HepG2 (cell line): ENCODE results near the gene CASKIN2. TPM values are rescaled to one million over a fixed set of nuclear protein-coding genes. Genes with fewer than 3 reads are reported as not detected.

Experiments used
- KLF6 ChIP-seq: IDR thresholded peaks from 2 replicates; pipeline ENCODE4 v1.8.0; 2016; ENCODE audit warnings: missing biosample characterization, missing genetic modification reagents
- NFYC ChIP-seq: IDR thresholded peaks from 2 replicates; pipeline ENCODE4 v1.6.1; 2016; ENCODE audit warnings: missing genetic modification reagents, missing compliant biosample characterization
- PCBP2 ChIP-seq: fragments of 200-400 bp; formaldehyde crosslinking; optimal IDR thresholded peaks from 2 replicates; pipeline ENCODE3; 2018; ENCODE audit warnings: low read length, low read depth; ENCODE audit not compliant: poor library complexity, severe bottlenecking
- RBFOX2 ChIP-seq: fragments of 200-400 bp; formaldehyde crosslinking; IDR thresholded peaks from 2 replicates; pipeline ENCODE4 v1.6.1; 2017; ENCODE audit warnings: low read depth, mild to moderate bottlenecking, low read length
- SMC3 ChIP-seq: IDR thresholded peaks from 2 replicates; pipeline ENCODE4 v1.6.1; 2011; ENCODE audit warnings: low read length, improper control_type of control experiment
- TGIF2 ChIP-seq: IDR thresholded peaks from 2 replicates; pipeline ENCODE4 v1.6.1; 2016; ENCODE audit warnings: control low read depth, missing compliant biosample characterization
- ZFY ChIP-seq: sonication (generic); formaldehyde crosslinking; IDR thresholded peaks from 2 replicates; pipeline ENCODE4 v1.4.0; 2020; ENCODE audit warnings: missing genetic modification reagents
- ZNF318 ChIP-seq: sonication (generic); formaldehyde crosslinking; IDR thresholded peaks from 2 replicates; pipeline ENCODE4 v1.4.0; 2020; ENCODE audit warnings: mild to moderate bottlenecking, missing genetic modification reagents
- ZNF33B ChIP-seq: sonication (generic); formaldehyde crosslinking; IDR thresholded peaks from 2 replicates; pipeline ENCODE4 v1.5.1; 2020; ENCODE audit warnings: mild to moderate bottlenecking, missing genetic modification reagents
- ZNF609 ChIP-seq: sonication (generic); formaldehyde crosslinking; IDR thresholded peaks from 2 replicates; pipeline ENCODE4 v1.4.0; 2020; ENCODE audit warnings: mild to moderate bottlenecking, missing genetic modification reagents, borderline replicate concordance
- ZNF777 ChIP-seq: sonication (generic); formaldehyde crosslinking; IDR thresholded peaks from 2 replicates; pipeline ENCODE4 v1.4.0; 2020; ENCODE audit warnings: missing genetic modification reagents
- polyA plus RNA-seq, 8 experiments: library from polyadenylated mRNA; depleted of rRNA in 3 of 8; stranded (reverse) in 7 of 8; unstranded in 1 of 8; fragments of >200 nt; fragmentation: Illumina TruSeq in 4 of 8; extraction: Trizol in 4 of 8; gene quantifications; 2 replicates each; pipeline versions ENCODE4 v1.2.1 to v1.2.3, GENCODE V29; 2011 to 2016; ENCODE audit warnings: low read depth in 4 of 8, missing spikeins in 1 of 8, mixed read lengths in 1 of 8; ENCODE audit not compliant: insufficient read depth in 1 of 8
- total RNA-seq, 5 experiments: library from RNA; depleted of rRNA; stranded (reverse); fragments of >200 nt; fragmentation: Illumina TruSeq; extraction: Trizol; gene quantifications; 2 replicates each; pipeline ENCODE4 v1.2.3, GENCODE V29; 2016; ENCODE audit warnings: low read depth in 1 of 5
- TF ChIP-seq, protein P1 (sequence below): sonication (generic); formaldehyde crosslinking; IDR thresholded peaks from 2 replicates; pipeline ENCODE4 v1.5.0; 2020; ENCODE audit warnings: missing genetic modification reagents

The CASKIN2 gene
- total and polyA plus RNA-seq, 2 of the 13 experiments (the other 11 are each of a cell fraction or from before 2014, with no cell fraction given), result 5.2 to 7.8 TPM

DNA sequence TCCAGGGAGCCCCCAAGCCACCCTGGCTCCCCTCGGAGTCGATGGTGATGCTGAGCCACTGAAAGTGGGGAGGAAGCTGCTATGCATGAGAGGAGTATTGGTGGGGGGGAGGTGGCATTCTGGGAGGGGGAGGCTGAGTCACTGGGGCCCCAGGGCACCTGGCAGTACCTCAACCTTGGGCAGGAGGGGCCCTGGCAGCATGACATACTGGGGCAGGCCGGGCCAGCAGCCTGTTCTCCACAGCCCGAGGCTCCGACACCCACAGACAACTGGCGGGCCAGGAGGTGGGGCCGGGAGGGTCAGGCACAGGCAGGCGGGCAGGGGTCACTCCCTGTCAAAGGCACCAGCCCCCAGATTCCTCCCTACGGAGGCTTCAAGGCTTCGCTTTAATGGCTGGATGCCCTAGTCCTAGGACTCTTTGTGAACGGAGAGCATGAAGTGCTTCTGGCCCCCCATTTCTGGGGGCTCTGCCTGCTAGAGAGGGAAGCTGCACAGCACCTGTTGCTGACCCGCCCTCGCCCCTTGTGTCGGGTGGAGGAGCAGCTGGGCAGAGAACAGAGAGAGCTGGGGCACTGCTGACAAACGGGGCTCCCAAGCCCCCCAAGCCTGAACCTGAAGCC lies 928 bp downstream of the CASKIN2 start (continued):
- no peak for TF ChIP-seq ZNF33B
- no peak for TF ChIP-seq ZFY (CRISPR knock-in tag)
- 0 out of 2 replicates have a peak, but pooled peaks have one; percentile 45 for TF ChIP-seq ZNF609 (CRISPR knock-in tag)
- TF ChIP-seq SMC3, result no peak
- no peak for TF ChIP-seq RBFOX2
- TF ChIP-seq TGIF2 (CRISPR knock-in tag), result 0 out of 2 replicates have a peak, but pooled peaks have one; percentile 31
- no peak for TF ChIP-seq ZNF777
- no peak for TF ChIP-seq KLF6 (CRISPR knock-in tag)
- no peak for TF ChIP-seq ZNF318 (CRISPR knock-in tag)
- TF ChIP-seq, protein P1, sequence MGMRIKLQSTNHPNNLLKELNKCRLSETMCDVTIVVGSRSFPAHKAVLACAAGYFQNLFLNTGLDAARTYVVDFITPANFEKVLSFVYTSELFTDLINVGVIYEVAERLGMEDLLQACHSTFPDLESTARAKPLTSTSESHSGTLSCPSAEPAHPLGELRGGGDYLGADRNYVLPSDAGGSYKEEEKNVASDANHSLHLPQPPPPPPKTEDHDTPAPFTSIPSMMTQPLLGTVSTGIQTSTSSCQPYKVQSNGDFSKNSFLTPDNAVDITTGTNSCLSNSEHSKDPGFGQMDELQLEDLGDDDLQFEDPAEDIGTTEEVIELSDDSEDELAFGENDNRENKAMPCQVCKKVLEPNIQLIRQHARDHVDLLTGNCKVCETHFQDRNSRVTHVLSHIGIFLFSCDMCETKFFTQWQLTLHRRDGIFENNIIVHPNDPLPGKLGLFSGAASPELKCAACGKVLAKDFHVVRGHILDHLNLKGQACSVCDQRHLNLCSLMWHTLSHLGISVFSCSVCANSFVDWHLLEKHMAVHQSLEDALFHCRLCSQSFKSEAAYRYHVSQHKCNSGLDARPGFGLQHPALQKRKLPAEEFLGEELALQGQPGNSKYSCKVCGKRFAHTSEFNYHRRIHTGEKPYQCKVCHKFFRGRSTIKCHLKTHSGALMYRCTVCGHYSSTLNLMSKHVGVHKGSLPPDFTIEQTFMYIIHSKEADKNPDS, result no peak
- no peak for TF ChIP-seq PCBP2
- TF ChIP-seq NFYC (CRISPR knock-in tag), result no peak
